Hepatocyte (in vitro differentiated cells): ENCODE results near the gene ACAP3.

ENCODE experiments used
- EZH2 ChIP-seq: fragments of 200-600 bp; sonication (generic); IDR thresholded peaks from 2 replicates; pipeline ENCODE4 v1.6.1; 2016; ENCODE audit warnings: antibody characterized with exemption, mild to moderate bottlenecking, borderline replicate concordance
- TF ChIP-seq, protein P1 (sequence below): fragments of 200-600 bp; sonication (generic); IDR thresholded peaks from 2 replicates; pipeline ENCODE4 v1.5.1; 2016; ENCODE audit warnings: antibody characterized with exemption, mild to moderate bottlenecking; ENCODE audit not compliant: poor library complexity

DNA sequence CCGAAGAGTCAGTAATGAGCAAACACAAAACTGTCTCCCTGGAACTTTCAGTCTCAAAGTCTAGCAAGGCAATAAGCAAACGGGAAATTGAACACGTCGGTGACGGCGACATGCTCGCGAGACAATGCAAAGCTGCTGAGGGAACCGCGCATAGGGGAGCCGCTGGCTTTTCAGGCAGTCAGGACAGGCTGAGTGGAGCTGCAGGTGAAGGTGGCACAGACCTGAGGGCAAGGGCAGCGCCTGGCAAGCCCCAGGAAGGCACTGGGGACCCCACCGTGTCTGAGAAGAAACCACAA, 11.9 kb upstream of the ACAP3 start:
- TF ChIP-seq, protein P1, sequence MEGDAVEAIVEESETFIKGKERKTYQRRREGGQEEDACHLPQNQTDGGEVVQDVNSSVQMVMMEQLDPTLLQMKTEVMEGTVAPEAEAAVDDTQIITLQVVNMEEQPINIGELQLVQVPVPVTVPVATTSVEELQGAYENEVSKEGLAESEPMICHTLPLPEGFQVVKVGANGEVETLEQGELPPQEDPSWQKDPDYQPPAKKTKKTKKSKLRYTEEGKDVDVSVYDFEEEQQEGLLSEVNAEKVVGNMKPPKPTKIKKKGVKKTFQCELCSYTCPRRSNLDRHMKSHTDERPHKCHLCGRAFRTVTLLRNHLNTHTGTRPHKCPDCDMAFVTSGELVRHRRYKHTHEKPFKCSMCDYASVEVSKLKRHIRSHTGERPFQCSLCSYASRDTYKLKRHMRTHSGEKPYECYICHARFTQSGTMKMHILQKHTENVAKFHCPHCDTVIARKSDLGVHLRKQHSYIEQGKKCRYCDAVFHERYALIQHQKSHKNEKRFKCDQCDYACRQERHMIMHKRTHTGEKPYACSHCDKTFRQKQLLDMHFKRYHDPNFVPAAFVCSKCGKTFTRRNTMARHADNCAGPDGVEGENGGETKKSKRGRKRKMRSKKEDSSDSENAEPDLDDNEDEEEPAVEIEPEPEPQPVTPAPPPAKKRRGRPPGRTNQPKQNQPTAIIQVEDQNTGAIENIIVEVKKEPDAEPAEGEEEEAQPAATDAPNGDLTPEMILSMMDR, result no peak
- no peak for TF ChIP-seq EZH2
